HG02870 (cell line): ENCODE results near the gene CLSTN1.

ENCODE experiments used
- ATAC-seq: cut with Tn5 transposase; IDR thresholded peaks from one replicate; pipeline ENCODE4 v1.9.1; 2021; ENCODE audit warnings: mild to moderate bottlenecking, moderate library complexity; ENCODE audit not compliant: unreplicated experiment

Gene CLSTN1

GRCh38 chr1:9732123-9732971 is 91.4 kb downstream of the CLSTN1 start:
- no peak for ATAC-seq

- ATAC-seq: no peak
These were observed 92.2 kb downstream of the CLSTN1 start for GRCh38 chr1:9731561-9731960.

- ATAC-seq: no peak
These were observed 92.7 kb downstream of the CLSTN1 start for GRCh38 chr1:9731051-9731537.

GRCh38 chr1:9730096-9730901 is 93.5 kb downstream of the CLSTN1 start:
- no peak for ATAC-seq

- ATAC-seq: no peak
These were observed 94.2 kb downstream of the CLSTN1 start for GRCh38 chr1:9729523-9729922.

DNA sequence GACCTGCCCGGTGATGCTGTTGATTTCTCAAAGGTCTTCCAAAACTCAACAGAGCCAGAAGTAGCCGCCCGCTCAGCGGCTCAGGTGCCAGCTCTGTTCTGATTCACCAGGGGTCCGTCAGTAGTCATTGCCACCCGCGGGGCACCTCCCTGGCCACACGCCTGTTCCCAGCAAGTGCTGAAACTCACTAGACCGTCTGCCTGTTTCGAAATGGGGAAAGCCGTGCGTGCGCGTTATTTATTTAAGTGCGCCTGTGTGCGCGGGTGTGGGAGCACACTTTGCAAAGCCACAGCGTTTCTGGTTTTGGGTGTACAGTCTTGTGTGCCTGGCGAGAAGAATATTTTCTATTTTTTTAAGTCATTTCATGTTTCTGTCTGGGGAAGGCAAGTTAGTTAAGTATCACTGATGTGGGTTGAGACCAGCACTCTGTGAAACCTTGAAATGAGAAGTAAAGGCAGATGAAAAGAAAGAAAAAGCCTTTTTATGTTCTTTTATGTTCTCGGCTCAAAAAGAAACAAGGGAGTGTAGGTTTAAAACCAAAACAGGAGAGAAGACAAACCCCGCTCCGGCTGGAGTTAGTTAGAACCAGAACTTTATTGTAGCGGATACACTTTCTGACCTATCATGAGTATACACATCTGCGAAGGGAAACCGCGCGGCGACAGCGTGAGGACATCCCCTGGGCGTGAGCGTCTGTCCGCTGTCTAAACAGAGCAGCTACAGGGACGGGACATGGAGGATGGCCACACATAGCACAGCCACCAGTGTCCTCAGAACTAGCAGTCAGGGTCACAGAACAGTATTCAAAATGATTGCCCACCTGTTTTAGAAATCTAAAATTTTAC is 95.1 kb downstream of the CLSTN1 start:
- ATAC-seq: no peak

GRCh38 chr1:9726905-9727595 is 96.7 kb downstream of the CLSTN1 start:
- no peak for ATAC-seq

DNA sequence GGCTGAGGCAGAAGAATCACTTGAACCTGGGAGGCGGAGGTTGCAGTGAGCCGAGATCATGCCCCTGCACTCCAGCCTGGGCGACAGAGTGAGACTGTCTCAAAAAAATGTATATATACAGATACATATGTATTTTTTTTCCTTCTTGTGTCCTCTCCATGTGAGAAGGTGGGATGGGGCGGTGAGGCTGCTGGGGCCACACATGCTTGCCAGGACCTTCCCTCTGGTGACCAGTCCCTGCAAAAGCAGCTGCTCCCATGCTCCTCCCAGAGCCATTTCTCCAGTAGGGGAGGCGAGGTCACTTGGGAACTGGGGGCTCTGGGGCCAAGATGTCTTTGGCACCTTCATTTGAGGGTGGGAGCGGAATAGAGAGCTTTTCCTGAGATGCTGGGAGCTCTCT is 97.4 kb downstream of the CLSTN1 start:
- ATAC-seq: no peak

GRCh38 chr1:9724706-9725476 is 98.9 kb downstream of the CLSTN1 start:
- ATAC-seq: no peak

DNA sequence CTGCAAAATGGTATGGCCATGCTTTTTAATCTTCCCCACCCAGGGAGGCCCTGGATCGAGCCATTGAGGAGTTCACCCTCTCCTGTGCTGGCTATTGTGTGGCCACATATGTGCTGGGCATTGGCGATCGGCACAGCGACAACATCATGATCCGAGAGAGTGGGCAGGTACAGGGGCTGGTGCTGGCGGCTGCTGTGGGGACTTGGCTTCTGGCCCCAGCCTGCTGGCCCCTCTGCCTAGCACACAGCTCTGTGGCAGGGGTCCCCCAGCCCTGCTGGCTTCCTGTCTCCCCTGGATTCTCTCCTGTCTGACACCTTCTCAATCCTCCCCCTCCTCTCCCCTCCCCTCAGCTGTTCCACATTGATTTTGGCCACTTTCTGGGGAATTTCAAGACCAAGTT is 99.8 kb downstream of the CLSTN1 start:
- ATAC-seq: no peak

- ATAC-seq: no peak
These were observed 100.5 kb downstream of the CLSTN1 start for GRCh38 chr1:9723068-9723805.

- no peak for ATAC-seq
These were observed 101.4 kb downstream of the CLSTN1 start for GRCh38 chr1:9722378-9722749.

DNA sequence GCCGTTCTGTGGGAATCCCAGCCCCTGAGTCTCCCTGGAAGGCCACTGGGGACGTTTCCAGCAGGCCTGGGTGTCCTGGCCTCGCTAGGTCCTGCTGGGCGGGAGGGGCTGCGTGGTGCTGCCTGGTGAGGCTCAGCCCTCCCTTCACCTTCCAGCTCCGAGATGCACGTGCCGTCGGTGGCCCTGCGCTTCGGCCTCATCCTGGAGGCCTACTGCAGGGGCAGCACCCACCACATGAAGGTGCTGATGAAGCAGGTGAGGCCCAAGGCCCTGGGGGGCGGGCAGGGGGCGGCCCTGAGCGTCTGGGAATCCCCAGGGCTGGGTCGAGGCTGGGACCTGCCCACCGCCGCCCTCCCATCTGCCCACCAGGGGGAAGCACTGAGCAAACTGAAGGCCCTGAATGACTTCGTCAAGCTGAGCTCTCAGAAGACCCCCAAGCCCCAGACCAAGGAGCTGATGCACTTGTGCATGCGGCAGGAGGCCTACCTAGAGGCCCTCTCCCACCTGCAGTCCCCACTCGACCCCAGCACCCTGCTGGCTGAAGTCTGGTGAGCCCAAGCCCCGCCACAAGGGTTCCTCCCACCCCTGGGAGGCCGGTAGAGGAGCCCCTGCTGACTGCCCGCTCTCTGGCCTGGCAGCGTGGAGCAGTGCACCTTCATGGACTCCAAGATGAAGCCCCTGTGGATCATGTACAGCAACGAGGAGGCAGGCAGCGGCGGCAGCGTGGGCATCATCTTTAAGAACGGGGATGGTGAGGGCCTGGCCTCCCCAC is 102.0 kb downstream of the CLSTN1 start:
- ATAC-seq: no peak

DNA sequence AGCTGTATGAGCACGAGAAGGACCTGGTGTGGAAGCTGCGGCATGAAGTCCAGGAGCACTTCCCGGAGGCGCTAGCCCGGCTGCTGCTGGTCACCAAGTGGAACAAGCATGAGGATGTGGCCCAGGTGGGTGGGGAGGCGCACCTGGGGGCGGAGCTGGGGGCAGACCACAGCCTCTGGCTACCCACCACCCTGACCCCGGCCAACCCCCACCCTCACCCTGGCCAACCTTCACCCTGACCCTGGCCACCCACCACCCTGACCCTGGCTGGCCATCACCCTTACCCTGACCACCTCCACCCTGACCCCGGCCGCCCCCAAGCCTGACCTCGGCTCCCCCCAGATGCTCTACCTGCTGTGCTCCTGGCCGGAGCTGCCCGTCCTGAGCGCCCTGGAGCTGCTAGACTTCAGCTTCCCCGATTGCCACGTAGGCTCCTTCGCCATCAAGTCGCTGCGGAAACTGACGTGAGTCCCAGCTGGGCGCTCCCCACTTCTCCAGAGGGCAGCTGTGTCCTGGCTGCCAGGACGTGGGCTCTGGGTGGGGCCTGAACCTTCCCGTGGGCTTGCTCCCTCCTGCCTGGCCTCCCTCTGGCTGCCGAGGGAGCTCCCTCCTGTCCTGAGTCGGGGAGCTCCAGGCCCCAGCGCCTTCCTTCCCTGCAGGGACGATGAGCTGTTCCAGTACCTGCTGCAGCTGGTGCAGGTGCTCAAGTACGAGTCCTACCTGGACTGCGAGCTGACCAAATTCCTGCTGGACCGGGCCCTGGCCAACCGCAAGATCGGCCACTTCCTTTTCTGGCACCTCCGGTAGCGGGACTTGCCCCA is 102.8 kb downstream of the CLSTN1 start:
- no peak for ATAC-seq

GRCh38 chr1:9719978-9720722 is 103.6 kb downstream of the CLSTN1 start:
- no peak for ATAC-seq

GRCh38 chr1:9718006-9718680 is 105.6 kb downstream of the CLSTN1 start:
- no peak for ATAC-seq
